Endothelial cell (in vitro differentiated cells): Measurements from ENCODE around the gene NRG2. TPM values are rescaled to one million over a fixed set of nuclear protein-coding genes. Genes with fewer than 3 reads are reported as not detected.

Source experiments
- DNase-seq: peaks from one replicate; pipeline ENCODE4 v3.0.0; 2021; ENCODE audit warnings: low spot score
- H3K27ac Mint-ChIP-seq: one replicate; pipeline ENCODE4 v1.8.0; 2021; ENCODE audit warnings: mixed read lengths, inconsistent platforms; ENCODE audit not compliant: unreplicated experiment
- H3K27me3 Mint-ChIP-seq: one replicate; pipeline ENCODE4 v1.8.0; 2021; ENCODE audit warnings: mild to moderate bottlenecking, moderate library complexity, mixed read lengths, inconsistent platforms; ENCODE audit not compliant: unreplicated experiment
- H3K36me3 Mint-ChIP-seq: one replicate; pipeline ENCODE4 v1.8.0; 2021; ENCODE audit warnings: mild to moderate bottlenecking, low read depth, mixed read lengths, inconsistent platforms; ENCODE audit not compliant: unreplicated experiment
- H3K4me1 Mint-ChIP-seq: one replicate; pipeline ENCODE4 v1.8.0; 2021; ENCODE audit warnings: mild to moderate bottlenecking, mixed read lengths, inconsistent platforms; ENCODE audit not compliant: unreplicated experiment
- H3K4me3 Mint-ChIP-seq: one replicate; pipeline ENCODE4 v1.8.0; 2021; ENCODE audit warnings: mild to moderate bottlenecking, mixed read lengths, inconsistent platforms; ENCODE audit not compliant: unreplicated experiment
- H3K9me3 Mint-ChIP-seq: one replicate; pipeline ENCODE4 v1.8.0; 2021; ENCODE audit warnings: mixed read lengths, inconsistent platforms; ENCODE audit not compliant: unreplicated experiment
- total RNA-seq: library from RNA; stranded (reverse); fragmentation: NEBNext Ultra II Directional; extraction: Animal tissue kit (Norgen Biotek cat#: 25700); gene quantifications from one replicate; pipeline ENCODE4 v1.2.1, GENCODE V29; 2021; ENCODE audit not compliant: unreplicated experiment
- TF ChIP-seq, protein P1 (sequence below): fragments of 200-600 bp; sonication (generic); IDR thresholded peaks from one replicate; pipeline ENCODE4 v1.5.0; 2021; ENCODE audit warnings: antibody characterized with exemption; ENCODE audit not compliant: unreplicated experiment

NRG2 gene
- total RNA-seq, 1 donor from 2014 or later, result not detected

GRCh38 chr5:139875957-139876356 is 167.1 kb downstream of the NRG2 start:
- Mint-ChIP-seq H3K36me3 (no peaks in the 10 kb centered on the region), H3K27me3 (peaks cover 6% of the 10 kb centered on the region), H3K4me3 (no peak overlapping the region), H3K27ac (no peak overlapping the region), H3K9me3 (no peaks in the 10 kb centered on the region), H3K4me1 (peaks cover 8% of the 10 kb centered on the region)
- TF ChIP-seq, protein P1, sequence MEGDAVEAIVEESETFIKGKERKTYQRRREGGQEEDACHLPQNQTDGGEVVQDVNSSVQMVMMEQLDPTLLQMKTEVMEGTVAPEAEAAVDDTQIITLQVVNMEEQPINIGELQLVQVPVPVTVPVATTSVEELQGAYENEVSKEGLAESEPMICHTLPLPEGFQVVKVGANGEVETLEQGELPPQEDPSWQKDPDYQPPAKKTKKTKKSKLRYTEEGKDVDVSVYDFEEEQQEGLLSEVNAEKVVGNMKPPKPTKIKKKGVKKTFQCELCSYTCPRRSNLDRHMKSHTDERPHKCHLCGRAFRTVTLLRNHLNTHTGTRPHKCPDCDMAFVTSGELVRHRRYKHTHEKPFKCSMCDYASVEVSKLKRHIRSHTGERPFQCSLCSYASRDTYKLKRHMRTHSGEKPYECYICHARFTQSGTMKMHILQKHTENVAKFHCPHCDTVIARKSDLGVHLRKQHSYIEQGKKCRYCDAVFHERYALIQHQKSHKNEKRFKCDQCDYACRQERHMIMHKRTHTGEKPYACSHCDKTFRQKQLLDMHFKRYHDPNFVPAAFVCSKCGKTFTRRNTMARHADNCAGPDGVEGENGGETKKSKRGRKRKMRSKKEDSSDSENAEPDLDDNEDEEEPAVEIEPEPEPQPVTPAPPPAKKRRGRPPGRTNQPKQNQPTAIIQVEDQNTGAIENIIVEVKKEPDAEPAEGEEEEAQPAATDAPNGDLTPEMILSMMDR, result no peak
- no peak for DNase-seq

DNA sequence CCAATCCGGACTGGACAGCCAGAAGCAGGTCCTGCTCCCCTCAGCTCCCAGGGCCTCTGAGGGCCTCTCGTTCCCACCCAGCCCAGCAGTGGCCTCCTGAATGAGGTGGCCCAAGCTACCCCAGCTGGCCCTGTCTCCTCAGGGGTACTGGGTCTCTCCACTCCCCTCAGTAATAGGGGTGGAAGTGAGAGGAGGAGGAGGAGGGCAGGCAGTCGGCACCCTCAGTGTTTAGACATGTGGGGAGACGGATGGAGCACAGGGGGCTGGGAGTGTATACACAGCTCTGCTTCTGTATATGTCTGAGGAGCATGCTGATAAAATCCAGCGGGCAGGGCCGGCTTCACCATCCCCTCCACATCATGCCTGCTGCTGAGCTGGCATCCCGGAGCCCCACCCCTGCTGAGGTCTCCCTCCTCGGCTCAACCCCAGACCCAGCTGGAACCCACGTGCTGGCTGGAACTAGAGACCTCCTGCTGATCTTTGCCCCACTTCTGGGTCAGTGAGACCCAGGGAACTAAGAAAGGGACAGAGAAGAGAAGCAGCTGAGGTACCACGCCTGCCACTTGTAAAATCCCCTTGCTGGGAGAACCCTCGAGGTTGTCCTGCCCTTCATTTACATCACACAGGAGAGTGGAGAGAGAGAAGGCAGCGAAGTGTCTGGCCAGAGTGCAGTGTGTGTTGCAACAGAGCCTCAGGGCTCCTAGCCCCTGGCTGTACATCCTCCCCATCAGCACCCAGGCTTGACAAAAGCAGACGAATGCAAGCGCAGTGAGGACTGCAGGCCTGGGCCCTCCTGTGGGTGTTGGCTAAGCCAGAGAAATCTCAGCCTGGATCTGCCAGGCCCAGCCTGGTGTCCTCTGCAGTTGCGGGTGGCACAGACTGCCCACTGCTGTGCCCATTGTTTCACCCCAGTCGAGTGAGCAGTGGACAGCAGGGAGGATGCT is 170.0 kb downstream of the NRG2 start:
- DNase-seq, result no peak
- TF ChIP-seq, protein P1, result no peak
- no peaks in the 10 kb centered on the region for H3K9me3 Mint-ChIP-seq
- H3K4me1 Mint-ChIP-seq, result peaks cover 8% of the 10 kb centered on the region
- H3K36me3 Mint-ChIP-seq, result no peaks in the 10 kb centered on the region
- peaks cover 1% of the 10 kb centered on the region for H3K27me3 Mint-ChIP-seq
- H3K27ac Mint-ChIP-seq, result no peak overlapping the region
- H3K4me3 Mint-ChIP-seq, result no peak overlapping the region

- Mint-ChIP-seq H3K9me3 (no peaks in the 10 kb centered on the region), H3K27ac (no peak overlapping the region), H3K27me3 (peaks cover 6% of the 10 kb centered on the region), H3K4me1 (peaks cover 11% of the 10 kb centered on the region), H3K4me3 (no peak overlapping the region), H3K36me3 (no peaks in the 10 kb centered on the region)
- TF ChIP-seq, protein P1, result peak; percentile 29
- no peak for DNase-seq
Observed at GRCh38 chr5:139872052-139872766, 170.9 kb downstream of the NRG2 start.

DNA sequence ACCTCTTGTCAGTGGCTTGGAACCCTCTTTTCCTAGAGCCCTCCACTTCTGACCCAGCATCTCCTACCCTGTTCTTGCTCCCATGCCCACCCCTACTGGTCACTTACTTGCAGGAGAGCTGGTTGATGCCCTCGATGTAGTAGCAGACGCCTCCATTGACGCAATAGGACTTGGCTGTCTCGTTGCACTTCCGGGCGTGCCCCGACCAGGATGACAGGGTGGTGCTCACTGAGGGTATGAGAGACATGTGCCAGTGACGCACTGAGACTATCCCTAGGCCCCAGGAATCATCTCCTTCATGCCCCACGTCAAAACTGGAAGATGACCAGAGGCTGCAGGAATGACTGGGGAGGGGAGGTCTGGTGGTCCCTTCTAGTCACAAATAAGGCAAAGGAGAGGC is 171.5 kb downstream of the NRG2 start:
- TF ChIP-seq, protein P1, result no peak
- no peak overlapping the region for H3K4me3 Mint-ChIP-seq
- DNase-seq, result no peak
- peaks cover 9% of the 10 kb centered on the region for H3K27me3 Mint-ChIP-seq
- no peaks in the 10 kb centered on the region for H3K9me3 Mint-ChIP-seq
- no peaks in the 10 kb centered on the region for H3K36me3 Mint-ChIP-seq
- H3K27ac Mint-ChIP-seq, result no peak overlapping the region
- peaks cover 6% of the 10 kb centered on the region for H3K4me1 Mint-ChIP-seq
